Skeletal muscle satellite cell (primary cell): ENCODE results near the gene CACNB4.

Source experiments
- H3K27me3 ChIP-seq: 2 replicates; pipeline ENCODE4 v1.7.0; 2013; ENCODE audit warnings: low read length; ENCODE audit not compliant: control insufficient read depth, insufficient read depth
- H3K36me3 ChIP-seq: 2 replicates; pipeline ENCODE4 v1.7.0; 2013; ENCODE audit warnings: mild to moderate bottlenecking, control low read depth, low read length; ENCODE audit not compliant: insufficient read depth
- H3K4me1 ChIP-seq: 2 replicates; pipeline ENCODE4 v1.7.0; 2013; ENCODE audit warnings: low read length; ENCODE audit not compliant: control insufficient read depth, insufficient read depth
- H3K4me2 ChIP-seq: 2 replicates; pipeline ENCODE4 v1.7.0; 2013; ENCODE audit warnings: mild to moderate bottlenecking, low read length
- H3K4me3 ChIP-seq: 2 replicates; pipeline ENCODE4 v1.7.0; 2013; ENCODE audit warnings: low read length
- H3K9ac ChIP-seq: 2 replicates; pipeline ENCODE4 v1.7.0; 2013; ENCODE audit warnings: mild to moderate bottlenecking, low read depth, low read length, moderate library complexity
- H3K9me3 ChIP-seq: replicated peaks from 2 replicates; pipeline ENCODE4 v1.7.0; 2013; ENCODE audit warnings: mild to moderate bottlenecking, control low read depth, low read length

Gene CACNB4

DNA sequence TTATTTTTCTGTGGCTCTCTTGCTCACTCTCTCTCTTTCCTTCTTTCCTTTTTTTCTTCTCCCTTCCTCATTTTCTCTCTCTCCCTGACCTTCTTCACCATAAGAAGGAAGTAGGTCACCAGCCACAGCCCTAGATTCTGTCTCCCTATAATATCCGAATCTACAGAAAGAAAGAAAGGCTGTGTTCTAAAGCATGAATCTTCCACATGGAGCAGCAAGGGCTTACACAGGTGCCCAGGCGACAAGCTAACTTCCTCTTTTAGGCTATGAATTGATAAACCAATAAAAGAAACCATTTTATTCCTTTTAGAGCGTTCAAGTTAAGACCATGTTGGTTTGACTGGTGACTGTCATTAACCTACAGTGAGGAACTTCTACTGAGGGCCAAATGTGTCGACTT, 49.3 kb downstream of the CACNB4 start:
- Histone ChIP-seq H3K4me1 (peaks cover 4% of the 10 kb centered on the region), H3K9ac (no peak overlapping the region), H3K27me3 (peaks cover 80% of the 10 kb centered on the region), H3K4me2 (no peak overlapping the region), H3K9me3 (peaks cover 3% of the 10 kb centered on the region), H3K36me3 (no peaks in the 10 kb centered on the region), H3K4me3 (no peak overlapping the region)

DNA sequence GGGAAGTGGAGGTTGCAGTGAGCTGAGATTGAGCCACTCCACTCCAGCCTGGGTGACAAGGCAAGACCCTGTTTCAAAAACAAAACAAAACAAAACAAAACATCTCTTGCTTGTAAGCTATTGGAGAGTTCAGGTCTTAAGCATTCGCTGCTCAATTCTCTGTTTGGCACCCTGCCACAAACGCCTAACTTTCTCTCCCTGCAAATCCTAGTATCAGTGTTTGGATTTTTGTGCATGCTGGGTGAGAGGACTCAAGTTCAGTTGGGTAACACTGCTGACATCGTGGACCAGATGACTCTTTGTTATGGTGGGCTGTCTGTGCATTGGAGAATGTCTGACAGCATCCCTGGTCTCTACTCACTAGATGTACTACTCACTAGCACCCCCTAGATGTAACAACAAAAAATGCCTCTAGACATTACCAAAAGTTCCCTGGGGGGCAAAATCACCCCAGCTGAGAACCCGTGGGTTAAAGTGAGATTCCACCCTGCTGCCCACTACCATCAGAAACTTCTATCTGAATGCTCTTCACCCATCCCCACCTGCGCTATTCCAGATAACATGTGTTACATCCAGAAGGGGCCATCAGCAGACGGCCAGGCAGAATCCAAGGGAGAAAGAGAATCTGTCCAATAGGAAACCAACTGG, 50.9 kb downstream of the CACNB4 start:
- no peak overlapping the region for H3K9ac ChIP-seq
- H3K4me3 ChIP-seq, result no peak overlapping the region
- no peaks in the 10 kb centered on the region for H3K4me1 ChIP-seq
- peaks cover 89% of the 10 kb centered on the region for H3K27me3 ChIP-seq
- no peaks in the 10 kb centered on the region for H3K36me3 ChIP-seq
- no peaks in the 10 kb centered on the region for H3K9me3 ChIP-seq
- H3K4me2 ChIP-seq, result no peak overlapping the region

DNA sequence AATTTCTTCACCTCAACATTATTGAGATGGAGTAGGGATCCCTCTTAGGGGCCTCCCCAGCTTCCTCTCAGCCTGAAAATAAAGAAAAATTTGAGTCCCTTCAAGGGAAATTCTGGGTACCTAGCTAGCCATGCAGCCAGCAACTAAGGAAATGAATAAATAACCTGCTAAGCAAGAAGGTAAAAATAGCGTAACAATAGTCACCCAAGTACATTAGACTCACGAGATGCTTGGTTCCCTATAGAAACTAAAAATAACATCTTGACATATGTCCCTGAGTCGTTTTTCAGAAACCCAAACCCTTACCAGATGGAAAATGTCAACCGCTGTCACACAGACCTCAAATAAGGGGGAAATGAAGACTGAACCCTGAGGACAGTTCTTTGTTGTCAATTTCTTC, 51.9 kb downstream of the CACNB4 start:
- Histone ChIP-seq H3K9me3 (no peaks in the 10 kb centered on the region), H3K9ac (no peak overlapping the region), H3K36me3 (no peaks in the 10 kb centered on the region), H3K4me1 (no peaks in the 10 kb centered on the region), H3K4me2 (no peak overlapping the region), H3K4me3 (no peak overlapping the region), H3K27me3 (peaks cover 86% of the 10 kb centered on the region)

DNA sequence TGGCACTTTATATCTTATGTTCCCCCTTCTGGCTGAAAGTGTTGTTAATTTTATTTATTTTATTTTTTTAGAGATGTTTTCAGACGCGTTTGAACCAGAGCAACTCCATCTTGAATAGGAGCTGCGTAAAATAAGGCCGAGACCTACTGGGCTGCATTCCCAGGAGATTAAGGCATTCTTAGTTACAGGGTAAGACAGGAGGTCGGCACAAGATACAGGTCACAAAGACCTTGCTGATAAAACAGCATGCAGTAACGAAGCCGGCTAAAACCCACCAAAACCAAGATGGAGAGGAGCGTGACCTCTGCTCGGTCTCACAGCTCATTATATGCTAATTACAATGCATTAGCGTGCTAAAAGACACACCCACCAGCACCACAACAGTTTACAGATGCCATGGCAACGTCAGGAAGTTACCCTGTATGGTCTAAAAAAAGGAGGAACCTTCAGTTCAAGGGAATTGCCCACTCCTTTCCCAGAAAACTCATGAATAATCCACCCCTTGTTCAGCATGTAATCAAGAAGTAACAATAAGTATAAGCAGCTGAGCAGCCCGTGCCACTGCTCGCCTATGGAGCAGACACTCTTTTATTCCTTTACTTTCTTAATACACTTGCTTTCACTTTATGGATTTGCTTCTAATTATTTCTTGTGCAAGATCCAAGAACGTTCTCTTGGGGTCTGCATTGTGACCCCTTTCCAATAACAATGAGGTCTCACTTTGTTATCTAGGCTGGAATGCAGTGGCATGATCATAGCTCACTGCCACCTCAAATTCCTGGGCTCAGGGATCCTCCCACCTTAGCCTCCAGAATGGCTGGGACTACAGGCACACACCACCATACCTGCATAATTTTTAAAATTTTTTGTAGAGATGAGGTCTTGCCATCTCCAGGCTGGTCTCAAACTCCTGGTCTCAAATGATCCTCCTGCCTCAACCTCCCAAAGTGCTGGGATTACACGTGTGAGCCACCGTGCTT, 55.9 kb downstream of the CACNB4 start:
- Histone ChIP-seq H3K4me3 (no peak overlapping the region), H3K27me3 (peaks cover 58% of the 10 kb centered on the region), H3K4me1 (no peaks in the 10 kb centered on the region)

DNA sequence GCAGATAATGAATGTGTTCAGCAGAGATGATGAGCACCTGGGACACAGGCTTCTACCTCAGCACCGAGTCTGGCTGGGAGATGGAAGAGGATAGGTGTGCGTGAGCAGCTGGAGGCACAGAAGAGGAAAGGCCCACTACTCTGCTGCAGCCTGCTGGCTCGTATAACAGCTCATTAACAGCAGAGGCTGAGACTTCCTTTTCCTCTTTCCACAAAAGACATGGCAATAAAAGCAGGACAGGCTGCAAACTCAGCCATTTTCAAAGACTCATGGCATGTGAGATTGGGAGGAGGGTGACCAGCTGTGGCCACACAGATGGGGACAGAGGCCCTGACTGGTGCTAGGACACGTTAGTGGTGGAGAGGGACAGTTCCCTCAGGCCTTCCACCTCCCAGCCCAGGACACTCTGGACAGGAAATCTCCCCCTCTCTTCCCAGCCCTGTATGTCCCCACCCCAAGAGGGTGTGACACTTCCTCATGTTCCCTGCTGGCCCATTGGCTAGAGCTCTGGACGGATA, 60.3 kb downstream of the CACNB4 start:
- no peak overlapping the region for H3K4me3 ChIP-seq
- H3K4me1 ChIP-seq, result no peaks in the 10 kb centered on the region
- no peaks in the 10 kb centered on the region for H3K9me3 ChIP-seq
- H3K36me3 ChIP-seq, result no peaks in the 10 kb centered on the region
- H3K27me3 ChIP-seq, result peaks cover 51% of the 10 kb centered on the region
- H3K9ac ChIP-seq, result no peak overlapping the region
- no peak overlapping the region for H3K4me2 ChIP-seq

More for the DNA sequence above, 55.9 kb downstream of the CACNB4 start:
- Histone ChIP-seq H3K9ac (no peak overlapping the region), H3K9me3 (no peaks in the 10 kb centered on the region), H3K36me3 (no peaks in the 10 kb centered on the region), H3K4me2 (no peak overlapping the region)

DNA sequence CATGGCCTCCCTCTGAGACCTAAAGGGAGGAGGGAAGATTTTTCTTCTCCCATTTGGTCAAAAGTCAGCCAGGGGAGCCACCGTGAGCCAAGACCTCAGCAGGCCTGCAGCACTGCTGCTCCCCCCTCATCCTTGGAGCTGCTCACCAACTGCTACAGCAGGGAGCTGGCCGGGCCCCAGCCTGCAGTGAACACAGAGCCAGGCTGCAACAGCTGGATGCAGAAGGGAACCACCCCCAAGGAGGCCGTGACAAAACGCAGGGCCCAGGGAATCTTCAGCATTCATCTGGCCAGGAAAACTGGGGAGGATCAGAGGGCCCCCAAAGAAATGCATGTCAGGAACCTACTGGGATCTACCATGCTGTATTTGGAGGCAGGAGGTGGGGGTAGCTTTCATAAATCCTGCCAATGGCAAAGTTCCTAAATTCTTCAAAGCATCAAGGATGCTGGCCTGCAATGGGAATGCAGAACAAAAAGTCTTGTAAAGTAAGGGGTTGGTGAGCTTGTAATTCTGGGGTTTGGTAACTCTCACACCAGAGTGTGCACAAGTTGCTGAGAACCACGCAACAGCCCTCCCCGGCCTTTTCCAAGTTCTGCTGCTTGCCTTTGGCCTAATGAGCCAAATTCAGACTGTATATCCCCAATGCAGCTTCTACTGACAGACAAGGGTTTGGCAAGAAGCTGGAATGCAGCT, 61.0 kb downstream of the CACNB4 start:
- Histone ChIP-seq H3K9me3 (no peaks in the 10 kb centered on the region), H3K4me1 (no peaks in the 10 kb centered on the region), H3K4me2 (no peak overlapping the region), H3K4me3 (no peak overlapping the region), H3K9ac (no peak overlapping the region), H3K36me3 (no peaks in the 10 kb centered on the region), H3K27me3 (peaks cover 52% of the 10 kb centered on the region)

DNA sequence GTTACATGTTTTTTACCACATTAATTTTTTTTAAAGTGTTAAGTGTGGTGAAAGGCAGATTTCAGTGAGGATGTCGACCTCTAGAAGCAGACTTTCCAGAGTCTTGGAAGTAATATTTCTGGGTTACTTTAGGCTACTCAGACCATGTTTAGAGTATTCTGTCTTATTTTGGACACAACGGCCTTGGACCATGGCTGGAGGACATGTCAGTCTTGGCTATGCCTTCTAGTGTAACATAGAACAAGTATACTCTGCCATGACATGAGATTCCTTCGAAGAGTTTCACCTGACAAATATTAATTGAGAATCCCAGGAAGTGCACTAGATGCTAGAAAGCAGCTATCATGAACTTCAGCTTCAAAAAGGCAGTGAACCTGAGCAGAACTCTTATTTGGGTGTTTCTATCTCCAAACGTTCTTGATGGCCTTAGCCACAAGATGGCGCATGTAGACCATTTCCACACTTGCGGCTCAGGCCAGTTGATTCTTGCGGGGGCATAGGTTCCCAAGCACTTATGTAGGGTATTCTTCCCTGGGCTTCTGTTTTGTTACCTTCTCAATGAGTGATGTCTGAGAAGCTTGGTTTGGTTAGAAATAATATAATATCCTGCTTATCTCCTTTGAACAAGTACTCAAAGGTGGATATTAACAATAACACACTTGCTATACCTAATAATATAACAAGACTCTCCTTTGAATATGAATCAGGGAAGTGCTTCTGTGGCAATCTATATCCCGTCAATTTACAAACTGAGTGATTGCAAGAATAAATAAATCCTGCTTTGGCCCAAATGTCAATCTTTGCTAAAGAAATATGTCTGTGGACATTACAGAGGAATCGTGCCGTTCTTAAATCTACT, 62.0 kb downstream of the CACNB4 start:
- no peaks in the 10 kb centered on the region for H3K9me3 ChIP-seq
- no peaks in the 10 kb centered on the region for H3K4me1 ChIP-seq
- H3K4me3 ChIP-seq, result no peak overlapping the region
- H3K27me3 ChIP-seq, result peaks cover 56% of the 10 kb centered on the region
- H3K4me2 ChIP-seq, result no peak overlapping the region
- H3K36me3 ChIP-seq, result no peaks in the 10 kb centered on the region
- H3K9ac ChIP-seq, result no peak overlapping the region

DNA sequence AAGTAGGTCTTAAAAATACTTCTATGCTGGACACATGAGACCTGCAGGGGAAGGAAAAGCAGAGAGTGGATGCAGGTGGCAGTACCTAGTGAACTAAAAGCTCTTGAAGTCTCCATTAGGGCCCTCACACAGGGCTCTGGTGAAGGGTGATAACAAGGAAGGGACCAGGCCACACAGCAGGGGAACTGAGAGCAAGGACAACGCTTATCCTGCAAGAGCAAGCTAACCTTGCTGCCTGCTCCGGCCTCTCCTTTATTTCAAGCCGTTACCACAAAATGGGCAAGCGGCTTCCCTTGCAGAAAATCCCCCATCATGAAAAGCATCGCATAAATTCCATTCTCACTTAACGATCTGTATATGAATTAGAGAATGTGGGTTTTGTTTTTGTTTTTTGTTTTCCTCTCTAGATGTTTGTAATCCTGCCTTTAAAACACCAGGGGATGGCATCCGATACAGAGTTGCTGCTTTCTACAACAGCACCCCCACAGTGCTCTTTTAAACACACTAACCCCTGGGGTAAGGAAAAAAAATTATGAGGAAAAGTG, 64.5 kb downstream of the CACNB4 start:
- Histone ChIP-seq H3K4me3 (no peak overlapping the region), H3K4me2 (no peak overlapping the region), H3K9ac (no peak overlapping the region), H3K27me3 (peaks cover 62% of the 10 kb centered on the region), H3K4me1 (no peaks in the 10 kb centered on the region), H3K36me3 (no peaks in the 10 kb centered on the region), H3K9me3 (no peaks in the 10 kb centered on the region)

DNA sequence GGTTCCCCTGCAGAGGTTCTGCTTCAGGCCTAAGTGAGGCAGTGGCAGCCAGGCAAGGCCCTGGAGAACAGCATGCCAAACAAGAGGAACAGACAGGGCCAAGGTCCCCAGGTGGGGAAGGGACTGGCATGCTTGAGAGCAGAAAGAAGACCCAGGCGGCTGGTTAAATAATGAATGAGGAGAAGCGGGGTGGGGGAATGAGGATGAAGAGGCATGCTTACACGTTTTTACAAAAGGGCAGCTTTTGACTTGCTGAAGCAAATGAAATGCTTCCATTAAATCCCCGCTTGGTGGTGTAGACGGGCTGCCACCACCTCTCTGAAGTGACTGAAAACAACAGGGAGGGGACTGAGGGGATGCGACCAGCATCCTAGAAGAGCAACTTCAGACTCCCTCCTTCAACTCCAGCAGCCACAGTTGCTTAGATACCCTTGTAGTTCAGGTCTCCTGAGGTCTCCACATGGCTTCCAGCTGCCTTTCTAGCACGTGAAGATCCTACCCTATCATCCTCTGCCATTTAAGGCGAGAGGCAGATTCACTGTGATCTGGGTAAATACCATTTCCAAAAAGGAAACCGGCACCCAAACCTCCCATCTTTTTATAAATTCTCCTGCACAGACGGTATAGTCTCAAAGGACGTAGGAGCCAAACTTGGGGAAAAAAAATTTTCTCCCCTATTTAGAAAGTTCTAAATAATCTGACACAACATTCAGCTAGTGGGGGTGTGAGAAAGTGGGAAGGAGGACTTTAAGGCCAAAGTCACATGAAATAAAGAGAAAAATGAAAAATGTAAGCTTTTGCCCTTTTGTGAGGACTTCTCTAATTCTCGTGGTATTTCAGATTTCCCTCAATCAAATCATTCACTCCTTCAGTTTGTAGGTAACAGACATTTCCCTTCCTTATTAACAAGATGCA, 65.6 kb downstream of the CACNB4 start:
- no peak overlapping the region for H3K4me3 ChIP-seq
- H3K27me3 ChIP-seq, result peaks cover 62% of the 10 kb centered on the region
- H3K4me2 ChIP-seq, result no peak overlapping the region
- no peaks in the 10 kb centered on the region for H3K36me3 ChIP-seq
- no peaks in the 10 kb centered on the region for H3K4me1 ChIP-seq
- H3K9ac ChIP-seq, result no peak overlapping the region
- H3K9me3 ChIP-seq, result no peaks in the 10 kb centered on the region

DNA sequence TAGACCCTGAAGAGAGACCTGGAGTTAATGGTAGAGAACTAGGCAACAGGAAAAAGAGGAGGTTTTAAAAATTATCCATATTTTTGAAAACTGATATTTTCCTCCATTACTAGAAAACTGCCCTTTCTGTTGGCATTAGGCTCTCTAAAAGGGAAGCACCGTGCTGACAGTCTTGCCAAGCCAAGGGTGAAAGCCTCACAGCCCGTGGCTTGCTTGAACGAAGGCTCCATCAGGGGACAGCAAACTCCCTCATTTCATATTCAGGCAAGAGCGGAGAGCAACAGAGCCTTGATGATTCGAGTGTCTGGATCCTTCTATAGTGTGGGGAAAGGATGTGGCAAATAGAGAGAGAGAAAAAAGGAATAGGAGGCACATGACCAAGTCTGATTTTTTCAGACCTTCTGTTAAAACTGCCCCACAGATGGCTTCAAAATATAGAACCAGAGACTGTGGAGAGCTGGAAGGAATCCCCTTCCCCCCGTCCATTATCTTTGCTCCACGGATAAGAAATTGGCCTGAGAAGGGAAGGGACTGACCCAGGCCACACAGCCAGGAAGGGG, 67.0 kb downstream of the CACNB4 start:
- H3K27me3 ChIP-seq, result peaks cover 55% of the 10 kb centered on the region
- no peaks in the 10 kb centered on the region for H3K36me3 ChIP-seq
- H3K4me2 ChIP-seq, result no peak overlapping the region
- no peak overlapping the region for H3K4me3 ChIP-seq
- no peaks in the 10 kb centered on the region for H3K9me3 ChIP-seq
- H3K9ac ChIP-seq, result no peak overlapping the region
- no peaks in the 10 kb centered on the region for H3K4me1 ChIP-seq
